HepG2 (cell line): Measurements from ENCODE around the gene SERPIND1. TPM values are rescaled to one million over a fixed set of nuclear protein-coding genes. Genes with fewer than 3 reads are reported as not detected.

ENCODE experiments used
- ATAC-seq: fragments of 200-7000 bp; cut with Tn5 transposase; 3 replicates; pipeline ENCODE4 v1.9.1; 2020; ENCODE audit warnings: mild to moderate bottlenecking, moderate library complexity
- BruUV-seq: library from RNA; stranded (reverse); fragments of 400-500 nt; replicated peaks from 2 replicates; lab custom pipeline; 2021; lab: Mats Ljungman, UMichigan
- CTCF ChIA-PET: fragments of 300-600 bp; formaldehyde crosslinking; extraction: SDS; loops from one replicate; lab custom pipeline; 2021; ENCODE audit warnings: low total read pairs, inconsistent platforms, low intra/inter-chr PET ratio; lab: Yijun Ruan, JAX
- POLR2A ChIA-PET: fragments of 350-600 bp; sonication (Branson Sonifier 250); formaldehyde crosslinking; loops from one replicate; lab custom pipeline; 2020; ENCODE audit warnings: antibody characterized with exemption, inconsistent platforms; lab: Yijun Ruan, JAX
- DNase-seq: peaks from one replicate; pipeline ENCODE4 v3.0.0-alpha.2; 2015; ENCODE audit warnings: low spot score
- FAIRE-seq: peaks from 3 replicates; lab custom pipeline; 2011; peaks lifted over from hg19 to GRCh38; lab: Jason Lieb, UNC
- H2AFZ ChIP-seq: one replicate; pipeline ENCODE4 v1.6.1; 2011; ENCODE audit warnings: low read length, inconsistent platforms
- H3K27ac ChIP-seq: fragments of 300-600 bp; 3 replicates; pipeline ENCODE4 v1.8.0; 2011; ENCODE audit warnings: mixed run types, mild to moderate bottlenecking, mixed read lengths, low read length, inconsistent platforms; ENCODE audit not compliant: insufficient read depth; ENCODE audit errors: extremely low read length
- H3K27me3 ChIP-seq, 2 experiments: fragments of 200-600 bp in 1 of 2; 2 replicates in 1 of 2; 3 replicates in 1 of 2; pipeline versions ENCODE4 v1.6.0 to v1.8.0; 2011; ENCODE audit warnings: low read length in 2 of 2, mild to moderate bottlenecking in 2 of 2, moderate library complexity in 2 of 2, inconsistent platforms in 1 of 2; ENCODE audit not compliant: insufficient read depth in 2 of 2, control insufficient read depth in 1 of 2
- H3K36me3 ChIP-seq, 2 experiments: fragments of 200-600 bp in 1 of 2; replicated peaks in 1 of 2; 2 replicates in 1 of 2; 3 replicates in 1 of 2; pipeline versions ENCODE4 v1.5.1 to v1.8.0; 2011; ENCODE audit warnings: low read length in 2 of 2, inconsistent platforms in 1 of 2; ENCODE audit not compliant: insufficient read depth in 2 of 2, control insufficient read depth in 1 of 2
- H3K4me1 ChIP-seq: 2 replicates; pipeline ENCODE4 v1.5.1; 2012; ENCODE audit warnings: low read length, inconsistent platforms; ENCODE audit not compliant: insufficient read depth
- H3K4me2 ChIP-seq: 2 replicates; pipeline ENCODE4 v1.6.0; 2011; ENCODE audit warnings: low read depth, low read length, inconsistent platforms
- H3K4me3 ChIP-seq, 3 experiments: fragments of 200-600 bp in 1 of 3; sonication (generic), shearing (Covaris generic) in 1 of 3; replicated peaks in 1 of 3; 2 replicates each; pipeline ENCODE4 v1.5.1; 2011 to 2016; ENCODE audit warnings: low read length in 3 of 3, inconsistent platforms in 2 of 3, low read depth in 2 of 3, mild to moderate bottlenecking in 2 of 3, control low read depth in 1 of 3, mixed read lengths in 1 of 3; ENCODE audit not compliant: insufficient read depth in 1 of 3
- H3K79me2 ChIP-seq: one replicate; pipeline ENCODE4 v1.6.1; 2011; ENCODE audit warnings: low read length, inconsistent platforms; ENCODE audit not compliant: insufficient read depth
- H3K9ac ChIP-seq: 2 replicates; pipeline ENCODE4 v1.6.0; 2011; ENCODE audit warnings: mild to moderate bottlenecking, low read depth, low read length, inconsistent platforms; ENCODE audit not compliant: insufficient read depth
- H3K9me3 ChIP-seq: 2 replicates; pipeline ENCODE4 v1.5.1; 2012; ENCODE audit warnings: mild to moderate bottlenecking, low read length
- H4K20me1 ChIP-seq: 2 replicates; pipeline ENCODE4 v1.6.0; 2011; ENCODE audit warnings: inconsistent platforms, mild to moderate bottlenecking, low read length, moderate library complexity; ENCODE audit not compliant: insufficient read depth
- BRD4 ChIP-seq: sonication (generic); formaldehyde crosslinking; IDR thresholded peaks from 2 replicates; pipeline ENCODE4 v1.4.0; 2020; ENCODE audit warnings: missing genetic modification reagents
- MBNL3 ChIP-seq: fragments of 250-450 bp; sonication (Bioruptor Pico); conservative IDR thresholded peaks from 2 replicates; pipeline ENCODE4 v1.8.0; 2022; ENCODE audit warnings: mild to moderate bottlenecking, inconsistent platforms
- POLR2G ChIP-seq: fragments of 200-400 bp; formaldehyde crosslinking; IDR thresholded peaks from 2 replicates; pipeline ENCODE4 v1.6.1; 2018; ENCODE audit warnings: mild to moderate bottlenecking, low read depth, low read length, moderate library complexity
- ZNF343 ChIP-seq: sonication (generic); formaldehyde crosslinking; IDR thresholded peaks from 2 replicates; pipeline ENCODE4 v1.4.0; 2020; ENCODE audit warnings: mild to moderate bottlenecking, missing genetic modification reagents
- ZNF687 ChIP-seq: sonication (generic); formaldehyde crosslinking; IDR thresholded peaks from 2 replicates; pipeline ENCODE4 v1.5.1; 2020; ENCODE audit warnings: mild to moderate bottlenecking, missing genetic modification reagents, moderate library complexity
- WGBS: methylation state at CpG from one replicate; pipeline ENCODE4 v1.1.6; 2017; ENCODE audit warnings: low lambda C conversion rate; 5-methylcytosine and 5-hydroxymethylcytosine counted together
- in situ Hi-C: cut with HindIII; loops from 2 replicates; pipeline ENCODE4 v1.10.0; 2017; ENCODE audit warnings: low pct_unique_long_range_greater_than_20kb; ENCODE audit not compliant: extremely low pct_ligation_motif_present
- intact Hi-C: fragments of 100-400 bp; cut with micrococcal nuclease; formaldehyde crosslinking; loops from one replicate; pipeline ENCODE4 v1.10.0; 2022; ENCODE audit not compliant: unreplicated experiment
- polyA plus RNA-seq, 8 experiments: library from polyadenylated mRNA; depleted of rRNA in 3 of 8; stranded (reverse) in 7 of 8; unstranded in 1 of 8; fragments of >200 nt; fragmentation: Illumina TruSeq in 4 of 8; extraction: Trizol in 4 of 8; gene quantifications; 2 replicates each; pipeline versions ENCODE4 v1.2.1 to v1.2.3, GENCODE V29; 2011 to 2016; ENCODE audit warnings: low read depth in 4 of 8, missing spikeins in 1 of 8, mixed read lengths in 1 of 8; ENCODE audit not compliant: insufficient read depth in 1 of 8
- total RNA-seq, 5 experiments: library from RNA; depleted of rRNA; stranded (reverse); fragments of >200 nt; fragmentation: Illumina TruSeq; extraction: Trizol; gene quantifications; 2 replicates each; pipeline ENCODE4 v1.2.3, GENCODE V29; 2016; ENCODE audit warnings: low read depth in 1 of 5
- TF ChIP-seq, protein P1 (sequence below): sonication (generic); formaldehyde crosslinking; IDR thresholded peaks from 2 replicates; pipeline ENCODE4 v1.5.0; 2020; ENCODE audit warnings: mild to moderate bottlenecking, missing genetic modification reagents
- TF ChIP-seq, protein P2 (sequence below): sonication (generic); formaldehyde crosslinking; IDR thresholded peaks from 2 replicates; pipeline ENCODE4 v1.4.0; 2020; ENCODE audit warnings: missing genetic modification reagents

The SERPIND1 gene
- total and polyA plus RNA-seq, 2 of the 13 experiments (the other 11 are each of a cell fraction or from before 2014, with no cell fraction given), result 111 to 350 TPM

DNA sequence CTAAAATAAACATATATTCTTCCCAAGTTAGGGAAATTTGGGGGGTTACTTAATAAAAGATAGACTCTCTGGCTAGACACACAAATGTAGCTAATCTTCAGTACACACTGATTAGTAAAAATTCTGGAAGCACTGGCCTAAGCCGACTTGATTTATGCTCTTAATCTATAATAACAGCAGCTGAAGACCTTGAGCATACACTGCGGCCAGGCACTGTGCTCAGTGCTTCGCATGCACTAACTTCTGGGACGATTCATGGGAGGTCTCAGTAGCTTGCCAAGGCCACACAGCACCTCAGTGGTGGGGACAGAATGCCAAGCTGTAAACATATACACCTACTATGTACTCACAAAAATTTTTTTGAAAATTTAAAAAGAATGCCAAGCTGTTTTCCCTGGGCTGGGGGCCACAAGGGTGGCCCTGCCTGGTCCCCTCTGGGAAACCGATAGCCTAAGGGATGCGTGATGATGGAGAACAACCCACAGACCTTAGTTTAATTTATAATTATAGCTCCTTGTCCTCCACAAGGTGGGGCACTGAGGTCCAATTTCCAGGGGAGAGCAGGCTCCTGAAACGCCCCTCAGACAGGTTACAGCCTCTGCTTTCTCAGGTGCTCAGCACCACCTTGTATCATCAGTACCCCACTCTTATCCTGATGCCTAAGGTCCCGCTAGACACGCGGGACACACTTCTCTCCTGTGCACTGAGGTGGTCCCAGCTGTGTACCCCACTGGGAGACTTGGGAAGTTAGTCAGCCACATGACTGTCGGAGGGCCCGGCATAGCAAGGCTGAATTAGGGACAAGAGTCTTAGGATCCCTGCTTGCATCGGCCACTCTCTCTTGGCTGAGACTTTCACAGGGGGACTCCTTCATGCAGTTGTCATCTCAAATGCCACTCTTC, 20.1 kb downstream of the SERPIND1 start:
- H2AFZ ChIP-seq, result no peak overlapping the region
- ChIA-PET CTCF (no interaction called here), POLR2A (interaction anchor here (1.5 kb wide), 1 partner anchor 80 kb away, joined by 4 read pairs; no protein-coding TSS in a partner anchor)
- peaks cover 64% of the 10 kb centered on the region for H3K4me1 ChIP-seq
- H3K27ac ChIP-seq, result peak overlapping the region; percentile 19
- intact Hi-C loops (no loop called here), in situ Hi-C loops (loop anchor here (10.0 kb wide), 1 partner anchor 61 kb away; the partner anchor contains the start of genes PI4KA and SNAP29)
- no peaks in the 10 kb centered on the region for H3K9me3 ChIP-seq
- no peak overlapping the region for H3K9ac ChIP-seq
- no TSS peak for BruUV-seq
- no peak overlapping the region for H3K4me3 ChIP-seq
- ATAC-seq (no peak), DNase-seq (no peak), FAIRE-seq (no peak)
- H3K27me3 ChIP-seq, result no peaks in the 10 kb centered on the region
- H4K20me1 ChIP-seq, result no peaks in the 10 kb centered on the region
- peaks cover 23 to 48% of the 10 kb centered on the region in 2 experiments for H3K36me3 ChIP-seq
- H3K79me2 ChIP-seq, result no peaks in the 10 kb centered on the region
- WGBS, result 92% methylated on average over 10 of the region's 13 CpGs
- H3K4me2 ChIP-seq, result no peak overlapping the region
- no peak for TF ChIP-seq MBNL3
- TF ChIP-seq POLR2G, result no peak
- TF ChIP-seq, protein P1, sequence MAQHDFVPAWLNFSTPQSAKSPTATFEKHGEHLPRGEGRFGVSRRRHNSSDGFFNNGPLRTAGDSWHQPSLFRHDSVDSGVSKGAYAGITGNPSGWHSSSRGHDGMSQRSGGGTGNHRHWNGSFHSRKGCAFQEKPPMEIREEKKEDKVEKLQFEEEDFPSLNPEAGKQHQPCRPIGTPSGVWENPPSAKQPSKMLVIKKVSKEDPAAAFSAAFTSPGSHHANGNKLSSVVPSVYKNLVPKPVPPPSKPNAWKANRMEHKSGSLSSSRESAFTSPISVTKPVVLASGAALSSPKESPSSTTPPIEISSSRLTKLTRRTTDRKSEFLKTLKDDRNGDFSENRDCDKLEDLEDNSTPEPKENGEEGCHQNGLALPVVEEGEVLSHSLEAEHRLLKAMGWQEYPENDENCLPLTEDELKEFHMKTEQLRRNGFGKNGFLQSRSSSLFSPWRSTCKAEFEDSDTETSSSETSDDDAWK (CRISPR knock-in tag), result no peak
- TF ChIP-seq, protein P2, sequence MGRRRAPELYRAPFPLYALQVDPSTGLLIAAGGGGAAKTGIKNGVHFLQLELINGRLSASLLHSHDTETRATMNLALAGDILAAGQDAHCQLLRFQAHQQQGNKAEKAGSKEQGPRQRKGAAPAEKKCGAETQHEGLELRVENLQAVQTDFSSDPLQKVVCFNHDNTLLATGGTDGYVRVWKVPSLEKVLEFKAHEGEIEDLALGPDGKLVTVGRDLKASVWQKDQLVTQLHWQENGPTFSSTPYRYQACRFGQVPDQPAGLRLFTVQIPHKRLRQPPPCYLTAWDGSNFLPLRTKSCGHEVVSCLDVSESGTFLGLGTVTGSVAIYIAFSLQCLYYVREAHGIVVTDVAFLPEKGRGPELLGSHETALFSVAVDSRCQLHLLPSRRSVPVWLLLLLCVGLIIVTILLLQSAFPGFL (CRISPR knock-in tag), result no peak
- peak; percentile 23; the same call in 1 of the 2 replicates for TF ChIP-seq ZNF687 (CRISPR knock-in tag)
- no peak for TF ChIP-seq BRD4 (CRISPR knock-in tag)
- TF ChIP-seq ZNF343, result no peak
